Stimulated activated CD8-positive, alpha-beta memory T cell treated with anti-CD3 and anti-CD28 coated beads, Interleukin-12 subunit alpha, Interleukin-12 subunit beta, amount 100 ng/mL, for 1 hour (primary cell): ENCODE data around the gene SART3.
"Not testable (repeated sequence)": the region's sequence is repeated elsewhere in the genome, so short reads cannot be mapped to it uniquely, and the experiment has no call there.

Source experiments
- DNase-seq: peaks from one replicate; pipeline ENCODE4 v3.0.0-alpha.2; 2020; ENCODE audit warnings: low read depth

The SART3 gene

DNA sequence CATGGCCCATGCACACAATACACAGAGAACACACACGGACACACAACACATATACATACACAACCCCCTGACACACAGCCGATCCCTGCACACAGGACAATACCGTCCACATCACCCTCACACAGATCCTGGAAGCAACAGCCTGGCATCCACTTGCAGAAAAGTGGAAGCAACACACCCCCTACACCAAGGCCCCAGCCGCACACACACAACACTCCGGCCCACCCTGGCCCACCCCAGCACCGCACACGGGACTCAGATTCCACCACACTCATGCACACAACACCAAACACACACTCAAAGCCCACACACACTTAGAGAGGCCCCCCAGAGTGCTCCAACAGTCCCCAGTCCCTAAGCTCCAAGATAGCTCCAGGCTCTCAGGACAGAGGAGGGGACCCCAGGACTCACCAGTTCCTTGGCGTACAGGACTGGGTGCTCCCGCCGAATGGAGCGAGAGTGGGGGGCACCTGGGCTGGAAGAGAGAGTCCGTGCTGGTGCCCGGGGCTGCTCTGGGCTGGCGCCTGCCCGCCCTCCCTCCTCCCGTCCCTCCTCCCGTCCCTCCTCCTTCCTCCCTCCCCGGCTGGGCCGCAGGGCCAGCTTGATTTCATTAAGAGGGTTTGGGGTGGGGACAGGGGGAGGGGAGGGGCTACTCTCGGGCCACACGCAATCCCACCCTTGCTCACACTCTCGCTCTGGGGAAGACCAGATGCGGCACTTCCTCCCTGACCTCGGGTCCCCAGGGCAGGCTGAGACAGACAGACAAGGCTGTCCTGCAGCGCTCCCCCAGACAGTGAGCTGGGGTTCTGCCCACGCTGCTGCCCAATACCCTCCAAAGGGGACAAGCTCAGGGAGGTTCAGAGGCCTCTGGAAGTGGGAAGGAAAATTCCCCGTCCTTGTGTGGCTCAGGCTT is 36.8 kb upstream of the SART3 start, which contains the start of gene TMEM119:
Gene TMEM119 (minus strand): TSS at position 526 of the 913 bp plus-strand sequence. CDS start 5,701 bp downstream, outside the sequence.
- DNase-seq, result no peak

DNA sequence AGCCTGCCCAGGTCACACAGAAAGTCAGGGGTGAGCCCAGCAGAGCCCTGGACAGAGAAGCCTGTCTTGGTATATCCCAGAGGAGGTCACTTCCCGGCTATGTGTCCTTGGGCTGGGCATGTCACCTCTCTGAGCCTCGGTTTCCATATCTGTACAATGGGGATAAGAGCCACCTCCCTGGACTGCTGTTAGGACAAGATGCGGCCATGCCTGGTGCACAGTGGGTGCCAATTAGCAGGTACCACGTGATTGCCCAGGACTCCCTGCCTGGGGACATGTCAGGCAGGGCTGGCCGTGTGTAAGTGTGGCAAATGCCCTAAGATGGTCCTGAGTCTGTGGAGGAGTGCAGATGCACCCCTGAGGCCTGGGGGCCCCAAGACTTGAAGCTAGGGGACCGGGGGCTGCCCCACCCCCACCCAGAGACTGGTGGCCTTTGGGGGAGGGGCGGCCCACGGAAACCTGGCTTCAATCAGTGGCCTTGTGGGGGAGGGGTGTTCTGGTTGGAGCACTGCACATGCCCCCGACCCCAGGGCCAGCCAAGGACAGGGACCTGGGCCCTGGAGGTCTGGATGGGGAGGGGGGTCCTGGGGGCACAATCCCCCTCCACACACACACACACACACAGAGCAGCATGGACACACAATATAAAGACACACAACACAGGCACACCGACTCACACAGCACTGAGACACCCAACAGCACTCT is 36.0 kb upstream of the SART3 start:
- DNase-seq, result no peak

DNA sequence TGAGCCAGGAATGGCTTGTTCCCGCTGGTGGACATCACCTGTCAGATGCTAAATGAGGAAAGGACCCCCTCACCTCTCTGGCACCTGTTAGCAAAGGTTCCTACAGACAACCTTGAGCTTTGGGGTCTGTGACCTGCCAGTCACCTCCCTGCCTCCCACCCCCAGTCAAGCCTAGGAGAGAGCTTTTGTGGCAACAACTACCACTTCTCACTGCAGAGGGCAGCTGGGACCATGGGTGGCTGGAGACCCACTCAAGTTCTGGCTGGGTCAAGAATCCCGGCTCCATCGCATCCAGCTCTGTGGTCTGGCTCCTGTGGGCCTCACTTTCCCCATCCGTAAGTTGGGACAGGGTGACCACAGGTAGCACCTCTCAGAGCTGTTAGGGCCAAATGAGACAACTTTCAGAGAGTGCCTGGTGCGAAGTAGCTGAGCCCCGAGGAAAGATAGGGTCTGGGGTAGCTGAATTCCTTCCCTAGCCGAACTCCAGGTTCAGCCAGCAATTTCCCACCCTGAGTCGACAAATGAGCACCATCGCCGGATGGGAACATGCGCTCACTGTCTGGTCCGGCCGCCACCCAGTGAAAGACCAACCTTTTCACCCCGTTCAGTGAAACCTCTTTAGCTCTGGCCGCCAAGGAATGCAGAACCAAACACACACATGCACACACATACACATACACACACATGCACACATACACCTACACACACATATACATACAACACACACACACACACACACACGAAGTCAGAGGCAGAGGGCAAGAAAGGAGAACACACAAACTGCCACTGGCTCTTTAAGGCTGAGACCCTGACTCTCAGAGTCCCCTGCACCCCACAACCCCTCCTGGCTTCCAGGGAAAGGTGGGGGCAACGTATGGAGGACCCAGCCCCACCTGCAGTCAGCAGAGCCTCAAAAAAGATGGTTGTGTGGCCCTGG is 35.0 kb upstream of the SART3 start:
- no peak for DNase-seq

DNA sequence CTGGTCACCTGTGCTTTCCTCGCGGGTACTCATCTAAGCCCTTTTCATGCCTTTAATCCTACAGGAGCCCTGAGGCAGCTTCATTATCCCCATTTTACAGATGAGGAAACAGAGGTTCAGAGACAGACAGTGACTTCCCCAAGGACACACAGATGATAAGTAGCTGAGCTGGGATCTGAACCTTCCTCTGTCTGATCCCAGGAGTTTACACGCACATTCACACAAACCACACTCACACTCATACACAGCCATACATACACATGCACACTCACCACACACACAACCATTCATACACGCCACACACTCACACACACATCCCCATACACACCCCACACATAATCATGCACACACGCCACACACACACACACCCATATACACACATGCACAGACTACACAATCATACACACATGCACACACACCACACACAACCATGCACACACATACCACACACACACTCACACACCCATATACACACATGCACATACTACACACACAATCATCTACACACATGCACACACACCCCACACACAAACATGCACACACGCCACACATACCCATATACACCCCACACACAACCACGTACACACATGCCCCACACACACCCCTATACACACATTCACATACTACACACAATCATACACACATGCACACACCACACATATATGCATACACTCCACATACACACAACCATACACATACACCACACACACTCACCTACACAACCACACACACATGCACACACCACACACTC is 34.2 kb upstream of the SART3 start:
- DNase-seq, result no peak

DNA sequence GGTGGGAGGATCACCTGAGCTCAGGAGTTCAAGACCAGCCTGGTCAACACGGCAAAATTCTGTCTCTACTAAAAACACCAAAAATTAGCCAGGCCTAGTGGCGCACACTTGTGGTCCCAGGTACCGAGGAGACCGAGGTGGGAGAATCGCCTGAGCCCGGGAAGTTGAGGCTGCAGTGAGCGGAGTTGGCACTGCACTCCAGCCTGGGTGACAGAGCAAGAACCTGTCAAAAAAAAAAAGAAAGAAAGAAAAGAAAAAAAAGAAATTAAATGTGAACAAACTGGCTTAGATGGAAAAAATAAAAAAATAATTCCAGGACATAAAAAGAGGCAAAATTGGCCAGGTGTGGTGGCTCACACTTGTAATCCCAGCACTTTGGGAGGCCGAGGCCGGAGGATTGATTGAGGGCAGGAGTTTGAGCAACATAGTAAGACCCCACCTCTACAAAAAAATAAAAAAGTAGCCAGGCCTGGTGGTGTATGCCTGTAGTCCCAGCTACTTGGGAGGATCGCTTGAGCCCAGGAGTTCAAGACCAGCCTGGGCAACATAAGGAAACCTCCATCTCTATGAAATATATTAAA is 33.4 kb upstream of the SART3 start:
- DNase-seq, result no peak

DNA sequence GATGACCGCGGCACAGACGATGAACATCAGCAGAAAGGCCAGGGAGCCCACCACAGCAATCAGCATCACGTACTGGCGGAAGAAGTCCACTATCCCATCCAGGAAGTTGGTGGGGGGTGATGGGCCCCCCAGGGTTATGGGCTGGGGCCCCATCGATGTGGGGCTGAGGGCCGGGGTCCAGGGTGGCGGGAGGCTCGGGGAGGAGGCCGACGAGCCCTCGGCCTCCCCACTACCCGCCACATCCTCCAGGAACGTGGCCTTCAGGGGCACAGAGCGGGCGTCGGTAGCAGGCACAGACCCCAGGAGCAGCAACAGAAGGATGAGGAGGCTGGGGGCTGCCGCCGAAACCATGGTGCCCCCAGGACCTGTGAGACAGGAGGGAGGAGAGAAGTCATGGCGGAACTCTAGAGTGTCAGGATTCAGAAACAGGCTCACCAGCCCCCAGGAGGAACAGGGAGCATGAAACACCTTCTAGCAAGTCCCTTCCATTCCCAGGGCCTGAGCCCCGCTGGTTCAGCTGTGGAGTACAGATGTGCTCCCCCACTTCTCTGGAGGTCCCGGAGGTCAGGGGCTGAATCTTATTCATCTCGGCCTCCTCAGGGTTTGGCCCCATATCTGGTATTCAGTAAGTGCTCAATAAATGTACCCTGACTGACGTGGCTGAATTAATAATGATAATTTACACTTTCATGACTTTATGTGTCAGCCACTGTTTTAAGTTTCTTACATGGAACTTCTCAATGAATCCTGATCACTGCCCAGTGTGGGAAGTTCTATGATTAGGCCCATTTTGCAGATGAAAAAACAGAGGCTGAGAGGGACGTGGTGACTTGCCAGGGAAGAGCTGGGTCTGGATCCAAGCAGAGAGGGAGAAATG is 31.3 kb upstream of the SART3 start:
- no peak for DNase-seq

DNA sequence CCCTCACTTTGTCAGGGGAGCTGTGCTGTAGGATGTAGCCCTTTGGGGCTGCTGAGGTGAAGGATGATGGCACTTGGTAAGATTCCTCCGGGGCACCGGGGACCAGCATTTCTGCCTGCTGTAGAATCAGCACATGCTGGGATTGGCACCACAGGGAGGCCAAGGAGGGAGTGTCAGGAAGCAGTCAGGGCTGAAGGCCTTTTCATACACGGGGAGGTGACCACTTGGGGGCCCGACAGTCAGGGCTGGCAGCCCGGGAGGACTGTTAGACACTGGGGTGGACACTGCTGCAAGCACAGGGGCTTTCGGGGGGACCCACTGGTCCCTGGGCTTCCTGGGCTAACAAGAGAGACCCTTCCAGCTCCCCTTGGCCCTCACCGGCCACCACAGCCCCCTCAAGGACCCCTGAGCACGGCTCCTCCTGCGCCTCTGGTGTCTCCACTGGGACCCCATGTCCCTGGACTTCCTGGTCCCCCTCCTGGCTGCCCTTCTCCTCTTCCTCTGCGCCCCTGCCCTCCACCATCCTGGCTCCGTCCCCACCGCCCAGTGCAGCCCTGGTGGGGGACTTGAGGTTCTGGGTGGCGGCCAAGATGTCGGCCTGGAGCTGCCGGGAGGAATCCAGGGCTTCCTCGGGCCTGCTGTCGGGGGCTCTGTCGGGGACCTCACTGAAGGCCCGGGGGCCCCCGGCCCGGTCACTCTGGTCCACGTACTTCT is 30.5 kb upstream of the SART3 start:
- no peak for DNase-seq

DNA sequence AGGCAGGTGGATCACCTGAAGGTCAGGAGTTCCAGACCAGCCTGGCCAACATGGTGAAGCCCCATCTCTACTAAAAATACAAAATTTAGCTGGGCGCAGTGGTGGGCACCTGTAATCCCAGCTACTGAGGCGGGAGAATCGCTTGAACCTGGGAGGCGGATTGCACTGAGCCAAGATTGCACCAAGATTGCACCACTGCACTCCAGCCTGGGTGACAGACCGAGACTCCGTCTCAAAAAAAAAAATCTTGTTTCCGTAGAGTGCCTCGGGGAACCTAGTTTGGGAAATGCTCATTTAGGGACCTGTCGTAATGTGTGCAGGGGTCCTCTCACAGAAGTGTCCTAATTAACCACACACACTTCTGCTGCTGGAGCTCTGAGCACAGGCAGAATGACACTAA is 29.5 kb upstream of the SART3 start:
- not testable (repeated sequence) for DNase-seq

DNA sequence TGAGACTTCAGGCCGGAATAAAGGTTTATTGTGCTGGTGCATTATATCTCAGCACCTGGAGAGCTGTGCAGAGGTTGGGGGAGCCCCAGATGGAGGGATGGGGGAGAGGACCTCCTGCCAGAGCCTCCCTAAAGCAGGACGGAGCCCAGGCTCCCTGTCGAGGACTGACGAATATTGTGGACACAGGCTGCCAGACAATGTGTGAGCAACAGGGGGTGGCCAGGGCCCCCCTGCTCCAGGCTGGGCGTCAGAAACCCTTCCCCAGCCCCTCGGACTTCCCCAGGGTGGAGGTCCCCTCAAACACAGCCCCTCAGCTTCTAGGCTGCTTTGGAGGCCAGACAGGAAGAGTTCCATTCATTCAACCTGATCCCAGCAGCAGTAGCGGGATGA is 28.9 kb upstream of the SART3 start:
- DNase-seq, result no peak

DNA sequence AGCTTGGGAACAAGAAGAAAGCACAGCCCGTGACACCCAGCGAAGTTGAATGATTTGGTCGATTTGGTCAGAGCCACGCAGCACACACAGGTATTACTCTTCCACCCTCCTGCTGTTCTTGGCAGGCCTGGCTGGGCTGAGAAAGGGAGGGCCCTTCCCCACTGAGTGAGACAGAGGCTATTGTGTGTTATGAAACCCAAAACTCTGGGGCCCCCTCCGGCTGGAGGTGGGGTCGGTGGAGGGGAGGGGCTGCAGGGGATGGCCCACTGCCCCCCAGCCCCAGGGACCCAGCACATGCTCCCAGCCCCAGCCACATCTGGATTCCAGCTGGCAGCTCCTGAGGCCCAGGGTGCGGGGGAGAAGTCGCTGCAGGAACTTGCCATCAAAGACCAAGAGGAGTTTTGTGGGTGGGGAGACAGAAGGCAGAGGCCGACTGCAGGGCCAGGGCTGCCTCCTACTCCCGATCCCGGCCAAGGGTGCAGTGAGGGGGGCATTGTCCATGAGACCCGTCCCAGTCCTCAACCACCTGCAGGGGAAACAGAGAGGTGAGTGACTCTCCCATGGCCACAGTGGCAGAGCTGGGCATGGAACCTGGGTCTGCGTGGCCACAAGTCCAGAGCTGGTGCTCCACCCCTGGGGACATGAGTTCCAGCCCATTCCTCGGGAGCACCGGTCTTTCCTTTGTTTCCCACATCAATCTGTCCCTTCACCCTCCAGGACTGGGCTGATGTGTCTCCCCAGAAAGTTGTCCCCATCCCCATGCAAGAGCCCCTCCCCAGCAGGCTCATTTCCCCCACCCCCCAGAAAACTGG is 28.3 kb upstream of the SART3 start:
- DNase-seq, result no peak

DNA sequence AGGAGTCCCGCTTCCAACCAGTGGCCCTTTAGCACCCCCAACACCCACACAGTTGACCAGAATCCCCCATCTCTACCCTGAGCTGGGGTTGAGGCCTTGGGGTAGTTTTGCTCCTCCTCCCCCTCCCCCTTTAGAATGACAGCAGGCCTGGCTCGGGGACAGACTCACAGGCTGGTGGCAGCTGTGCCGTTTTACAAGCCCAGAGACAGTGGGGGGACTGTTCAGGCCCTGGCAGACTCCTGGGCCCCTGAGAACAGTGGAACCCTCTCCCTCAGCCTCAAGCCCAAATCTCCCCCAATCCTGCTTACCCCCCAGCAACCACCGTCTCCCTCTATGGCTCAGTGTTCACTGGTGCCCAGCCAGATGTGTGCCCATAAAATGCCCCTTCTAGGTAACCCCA is 26.9 kb upstream of the SART3 start:
- DNase-seq, result no peak

DNA sequence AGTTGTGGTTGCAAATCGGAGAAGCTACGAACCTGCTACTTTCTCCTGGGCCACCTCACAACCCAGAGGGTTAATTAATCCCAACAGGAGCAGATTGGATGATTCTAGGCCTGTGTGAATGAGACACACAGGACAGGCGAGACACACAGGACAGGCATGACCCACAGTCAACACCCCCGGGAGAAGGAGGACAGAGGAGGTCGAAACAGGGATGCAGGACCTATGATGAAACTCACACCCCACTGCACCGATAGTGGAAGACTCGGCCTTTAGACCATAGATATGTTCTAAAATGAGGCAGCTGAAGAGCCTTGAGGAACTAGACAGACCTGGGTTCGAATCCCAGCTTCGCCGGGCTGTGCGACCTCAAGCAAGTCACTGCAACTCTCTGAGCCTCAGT is 25.3 kb upstream of the SART3 start:
- no peak for DNase-seq

DNA sequence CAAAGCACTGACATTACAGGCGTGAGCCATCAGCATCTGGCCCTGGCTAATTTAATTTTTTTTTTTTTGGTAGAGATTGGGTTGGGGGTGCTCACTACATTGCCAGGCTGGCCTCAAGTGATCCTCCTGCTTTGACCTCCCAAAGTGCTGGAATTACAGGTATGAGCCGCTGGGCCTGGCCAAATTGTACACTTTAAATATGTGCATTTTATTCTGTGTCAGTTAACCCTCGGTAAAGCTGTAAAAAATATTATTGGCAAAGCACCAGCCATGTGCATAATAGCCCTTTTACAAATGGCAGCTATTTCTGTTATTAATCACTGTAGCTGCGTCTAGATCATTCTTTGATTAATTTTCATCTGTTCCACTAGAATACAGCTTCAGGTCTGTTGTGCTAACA is 24.9 kb upstream of the SART3 start:
- no peak for DNase-seq

DNA sequence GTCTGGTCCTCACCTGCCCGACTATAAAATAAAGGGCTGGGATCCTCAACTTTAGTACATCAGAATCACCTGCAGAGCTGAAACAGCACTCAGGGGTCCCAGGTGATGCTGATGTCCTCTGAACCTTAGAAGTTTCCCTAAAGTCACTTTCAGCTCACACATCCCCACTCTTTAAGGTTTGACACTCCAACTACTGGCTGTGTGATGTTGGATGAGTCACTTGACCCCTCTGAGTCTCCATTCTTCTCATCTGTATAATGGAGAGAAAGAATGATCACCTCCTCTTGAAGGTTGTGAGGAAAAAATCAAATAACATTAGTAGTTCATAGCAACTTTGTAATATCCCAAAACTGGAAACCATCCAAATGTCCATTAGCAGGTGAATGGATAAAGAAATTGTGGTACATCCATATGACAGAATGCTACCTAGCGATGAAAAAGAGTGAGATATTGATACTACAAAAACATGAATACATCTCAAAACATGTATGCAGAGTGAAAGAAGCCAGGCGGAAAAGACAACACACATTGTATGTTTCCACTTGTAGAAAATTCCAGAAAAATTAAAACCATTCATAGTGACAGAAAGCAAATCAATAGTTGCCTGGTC is 23.6 kb upstream of the SART3 start:
- DNase-seq, result no peak

DNA sequence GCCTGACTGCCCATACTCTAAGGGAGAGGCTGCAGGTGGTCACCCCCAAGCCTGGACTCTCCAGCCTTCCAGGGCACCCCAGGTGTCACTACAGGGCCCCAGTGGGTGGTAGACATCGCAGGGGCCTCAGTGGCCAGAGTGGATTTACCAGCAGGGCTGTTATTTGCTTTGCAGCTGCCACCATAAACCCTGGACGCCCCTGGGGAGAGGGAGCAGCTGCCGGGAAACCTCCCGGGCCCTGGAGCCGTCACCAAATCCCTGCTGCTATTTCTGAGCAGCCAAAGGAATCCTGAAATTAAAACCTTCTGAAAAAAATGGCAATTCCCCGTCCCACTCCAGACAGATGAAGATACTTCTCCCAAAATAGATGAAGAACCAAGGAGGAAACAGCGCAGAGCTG is 23.0 kb upstream of the SART3 start:
- no peak for DNase-seq

DNA sequence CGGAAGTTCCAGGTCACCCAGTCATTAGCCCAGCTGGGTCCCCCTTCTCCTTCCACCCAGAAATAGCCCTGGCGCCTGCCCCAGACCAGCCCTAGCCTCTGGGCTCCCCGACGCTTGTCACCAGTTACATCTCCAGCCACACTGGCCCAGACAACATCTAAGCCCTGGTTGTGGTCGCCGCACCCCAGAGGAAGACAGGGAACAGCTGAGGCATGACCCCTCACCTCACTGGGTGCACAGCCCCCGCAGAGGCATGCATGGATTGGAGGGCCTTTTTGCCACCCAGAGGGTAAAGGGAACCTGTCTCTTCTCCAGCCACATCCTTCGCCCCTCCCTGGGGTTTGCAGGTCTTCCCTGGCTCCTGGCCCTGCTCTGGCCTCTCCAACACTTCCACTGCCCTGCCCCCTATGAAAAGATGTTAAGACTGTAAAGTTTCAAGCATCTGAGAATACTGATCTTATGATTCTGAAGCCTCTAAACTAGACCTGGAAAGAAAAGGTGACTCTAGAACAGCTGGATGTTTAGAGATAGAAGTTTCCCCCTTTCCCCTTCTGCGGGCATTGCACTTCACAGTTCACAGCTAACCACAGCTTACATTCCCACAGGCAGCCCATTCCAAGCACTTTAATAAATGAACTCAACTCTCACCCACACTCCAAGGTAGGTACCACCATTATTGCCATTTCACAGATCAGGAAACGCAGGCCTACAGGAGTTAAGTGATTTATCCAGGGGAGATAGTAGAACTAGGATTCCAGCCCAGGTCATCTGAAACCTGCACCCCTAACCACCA is 22.2 kb upstream of the SART3 start:
- DNase-seq, result no peak

DNA sequence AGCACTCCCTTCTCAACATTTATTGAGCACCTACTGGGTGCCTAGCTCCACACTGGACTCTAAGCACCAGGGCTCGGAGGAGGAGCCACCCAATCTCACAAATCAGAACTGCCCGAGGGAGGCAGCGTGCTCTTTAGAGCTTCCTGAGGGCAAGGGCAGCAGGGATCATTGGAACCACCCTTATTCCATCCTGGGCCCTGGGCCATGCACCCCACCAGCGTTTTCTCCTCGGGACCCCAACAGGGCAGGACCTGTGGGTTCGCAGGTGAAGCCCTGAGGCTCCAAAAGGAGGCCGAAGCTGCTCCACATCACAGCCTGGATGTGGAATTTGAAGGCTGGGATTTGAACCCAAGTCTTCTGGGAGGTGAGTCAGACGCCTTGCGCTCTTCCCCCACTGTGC is 21.5 kb upstream of the SART3 start:
- no peak for DNase-seq
